SK-N-DZ (cell line): Measurements from ENCODE around the gene MED15.

Experiments used
- DNase-seq: peaks from one replicate; pipeline ENCODE4 v3.0.0-alpha.2; 2015; ENCODE audit warnings: low spot score

MED15 gene

DNA sequence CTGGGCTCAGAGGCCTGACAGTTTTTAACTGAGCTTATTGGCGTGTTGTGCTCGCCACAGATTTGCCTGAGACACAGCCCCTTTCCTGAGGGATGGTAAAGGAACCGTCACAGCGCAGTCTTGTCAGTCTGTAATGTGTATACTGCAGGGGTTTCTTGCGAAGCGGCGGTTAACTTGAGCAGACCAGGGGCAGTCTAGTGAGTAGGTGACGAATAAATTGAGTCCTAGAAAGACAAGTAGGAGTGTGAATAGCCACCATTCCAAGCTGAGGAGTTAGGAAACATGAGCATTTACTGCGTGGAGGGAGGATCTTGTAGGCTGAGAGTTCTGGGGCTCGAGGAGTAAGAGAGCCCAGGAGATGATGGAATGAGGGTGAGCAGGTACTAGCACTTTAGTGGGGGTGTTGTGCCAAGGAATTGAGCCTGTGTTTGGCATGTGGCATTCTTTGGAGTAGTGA, 1.4 kb downstream of the MED15 start:
- DNase-seq = no peak

DNA sequence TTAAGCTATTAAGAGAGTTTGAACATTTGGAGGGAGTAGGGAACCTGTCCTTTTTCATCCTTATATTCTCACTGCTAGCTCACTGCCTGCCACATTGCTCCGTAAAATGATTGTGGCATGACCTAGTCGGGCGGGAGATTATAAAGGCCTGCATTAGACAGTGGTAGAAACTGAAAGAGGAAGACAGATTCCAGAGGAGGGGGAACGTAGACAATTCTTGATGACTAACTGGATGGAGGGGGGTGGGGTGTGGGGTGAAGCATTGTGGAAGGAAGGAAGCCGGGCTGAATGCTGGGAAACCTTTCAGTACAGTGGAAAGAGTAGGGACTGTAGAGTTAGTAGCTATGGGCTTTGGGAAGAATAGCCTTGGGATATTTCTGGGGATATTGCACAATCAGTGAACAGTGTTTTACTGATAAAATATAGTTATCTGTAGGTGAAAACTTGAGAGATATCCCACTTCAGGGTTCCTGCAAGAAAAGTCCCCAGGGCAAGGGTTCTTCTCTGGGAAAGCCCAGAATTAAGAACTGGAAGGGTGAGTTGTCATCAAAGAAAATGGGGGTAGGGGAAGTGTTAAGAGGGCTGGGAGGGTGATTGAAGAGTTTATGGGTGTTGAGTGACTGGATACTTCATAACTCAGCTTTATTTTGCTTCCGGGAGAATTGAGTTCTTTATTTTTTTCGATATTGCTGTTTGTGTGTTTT, 2.1 kb downstream of the MED15 start:
- DNase-seq = no peak

GRCh38 chr22:20510811-20511577, 3.6 kb downstream of the MED15 start:
- DNase-seq = no peak

GRCh38 chr22:20511578-20512229, 4.3 kb downstream of the MED15 start:
- no peak for DNase-seq

DNA sequence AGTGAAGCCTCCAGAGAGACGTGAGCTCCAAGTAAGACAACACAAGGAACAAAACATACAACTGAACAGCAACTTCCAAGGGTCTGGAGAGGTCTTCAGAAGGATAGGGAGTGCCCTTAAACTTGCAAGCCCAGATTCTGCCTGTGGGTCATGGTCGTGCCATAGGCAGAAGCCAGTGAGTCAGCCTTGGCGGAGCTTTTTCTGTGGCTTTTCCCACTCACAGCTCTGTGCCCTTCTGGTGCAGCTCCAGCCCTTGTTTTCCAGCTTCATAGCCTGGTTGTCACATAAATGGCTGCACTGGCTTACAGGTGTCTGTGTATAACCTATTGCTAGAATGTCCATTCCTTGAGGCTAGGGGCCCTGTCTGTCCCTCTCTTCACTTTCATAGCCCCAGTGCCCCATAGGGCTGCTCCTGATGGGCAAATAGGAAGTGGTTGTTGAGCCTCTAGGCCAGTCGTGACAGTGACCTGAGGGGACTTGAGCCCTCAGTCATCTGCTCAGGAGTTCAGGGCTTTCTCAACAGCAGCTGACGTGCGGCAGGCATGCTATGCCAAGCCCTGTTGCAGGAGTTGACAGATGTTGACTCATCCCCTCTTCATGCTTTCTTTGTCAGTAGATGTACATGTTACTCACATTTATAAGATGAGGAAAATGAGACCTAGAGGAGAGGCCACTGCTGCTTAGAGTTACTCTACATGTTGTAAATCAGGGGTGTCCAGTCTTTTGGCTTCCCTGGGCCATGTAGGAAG, 7.4 kb downstream of the MED15 start:
- DNase-seq = no peak

GRCh38 chr22:20516399-20516798, 9.0 kb downstream of the MED15 start:
- DNase-seq = no peak

- no peak for DNase-seq
Observed at GRCh38 chr22:20517422-20517821, 10.0 kb downstream of the MED15 start.

GRCh38 chr22:20517841-20518592, 10.6 kb downstream of the MED15 start:
- no peak for DNase-seq

DNA sequence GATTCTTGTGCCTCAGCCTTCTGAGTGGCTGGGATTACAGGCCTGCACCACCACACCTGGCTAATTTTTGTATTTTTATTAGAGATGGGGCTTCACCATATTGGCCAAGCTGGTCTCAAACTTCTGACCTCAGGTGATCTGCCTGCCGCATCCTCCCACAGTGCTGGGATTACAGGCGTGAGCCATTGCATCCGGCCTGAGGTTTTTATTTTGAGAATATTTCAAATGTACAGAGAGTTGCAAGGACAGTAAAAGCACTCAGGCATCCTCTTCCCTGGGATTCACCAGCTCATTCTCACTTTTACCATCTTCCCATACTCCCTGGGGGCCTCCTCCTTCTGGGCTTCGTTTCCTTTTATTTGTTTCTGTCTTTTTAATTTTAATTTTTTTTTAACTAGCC, 12.1 kb downstream of the MED15 start:
- DNase-seq = no peak

DNA sequence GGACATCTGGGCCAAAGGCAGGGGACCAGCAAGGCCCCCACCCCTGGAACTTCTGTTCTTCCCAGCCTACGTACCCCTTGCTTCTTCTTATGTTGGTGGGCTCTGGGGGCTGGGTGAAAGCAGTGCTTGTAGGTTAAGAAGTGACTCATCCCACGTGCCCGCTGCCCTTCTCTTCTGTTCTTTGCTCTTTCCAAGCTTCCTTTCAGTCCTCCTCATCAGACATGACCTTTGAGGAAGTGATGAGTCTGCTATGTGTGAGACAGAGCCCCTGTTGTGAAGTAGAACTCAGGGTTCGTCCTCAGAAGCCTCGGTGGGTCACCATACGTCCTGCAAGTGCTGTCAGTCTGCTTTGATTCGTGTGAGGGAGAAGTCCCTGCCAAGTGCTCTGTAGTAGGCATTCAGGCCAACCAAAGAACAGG, 12.7 kb downstream of the MED15 start:
- no peak for DNase-seq

- no peak for DNase-seq
Observed at GRCh38 chr22:20522134-20523004, 15.0 kb downstream of the MED15 start.

- DNase-seq = no peak
Observed at GRCh38 chr22:20523086-20523983, 15.9 kb downstream of the MED15 start.

DNA sequence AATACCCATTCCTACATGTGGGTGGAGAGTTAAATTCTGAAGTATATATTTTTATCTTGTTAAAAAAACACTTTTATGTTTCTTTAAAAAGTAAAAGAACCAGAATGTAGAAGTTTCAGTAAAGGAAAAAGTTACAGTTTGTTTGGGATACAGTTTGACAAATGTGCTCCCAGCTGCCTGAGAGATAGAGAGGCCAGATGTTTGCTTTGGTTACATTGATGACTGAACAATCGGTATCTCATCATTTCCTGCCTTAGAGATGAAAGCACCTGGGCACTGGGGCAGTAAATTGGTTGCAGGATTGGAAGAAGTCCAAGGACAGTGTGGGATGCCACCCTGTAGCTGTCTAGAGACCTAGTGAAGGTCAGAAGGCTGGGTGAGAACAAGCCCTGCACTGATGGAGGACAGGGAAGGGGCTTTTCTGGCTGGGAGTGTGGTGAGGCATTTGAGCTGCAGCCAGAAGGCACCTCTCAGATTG, 16.6 kb downstream of the MED15 start:
- DNase-seq = no peak

- DNase-seq = no peak
Observed at GRCh38 chr22:20525048-20525447, 17.6 kb downstream of the MED15 start.

GRCh38 chr22:20526305-20526627, 18.9 kb downstream of the MED15 start:
- no peak for DNase-seq

- no peak for DNase-seq
Observed at GRCh38 chr22:20526628-20527355, 19.4 kb downstream of the MED15 start.

- no peak for DNase-seq
Observed at GRCh38 chr22:20528405-20528978, 21.1 kb downstream of the MED15 start.
